ENCODE measurements around the gene PLXNC1.
A peak's percentile ranks its signal among the peaks of the same experiment; 100 is the strongest.

Gene PLXNC1

GRCh38 chr12:94162108-94162507, 13.7 kb downstream of the PLXNC1 start:
- no peak for DNase-seq

GRCh38 chr12:94163850-94164249, 15.5 kb downstream of the PLXNC1 start:
- DNase-seq = no peak

GRCh38 chr12:94165138-94165537, 16.8 kb downstream of the PLXNC1 start:
- DNase-seq = no peak

- DNase-seq = no peak
Measured at GRCh38 chr12:94165670-94166364, 17.4 kb downstream of the PLXNC1 start.

- DNase-seq = no peak
Measured at GRCh38 chr12:94167071-94167755, 18.8 kb downstream of the PLXNC1 start.

- no peak for DNase-seq
Measured at GRCh38 chr12:94167756-94168416, 19.5 kb downstream of the PLXNC1 start.

- DNase-seq = no peak
Measured at GRCh38 chr12:94169495-94169894, 21.1 kb downstream of the PLXNC1 start.

- DNase-seq = no peak
Measured at GRCh38 chr12:94169966-94170689, 21.8 kb downstream of the PLXNC1 start.

GRCh38 chr12:94170690-94171594, 22.6 kb downstream of the PLXNC1 start:
- no peak for DNase-seq

GRCh38 chr12:94171595-94171930, 23.2 kb downstream of the PLXNC1 start:
- DNase-seq = no peak

- peak; percentile 58 for DNase-seq
Measured at GRCh38 chr12:94172031-94172430, 23.7 kb downstream of the PLXNC1 start.

GRCh38 chr12:94172973-94173372, 24.6 kb downstream of the PLXNC1 start:
- DNase-seq = no peak

GRCh38 chr12:94173660-94174265, 25.4 kb downstream of the PLXNC1 start:
- DNase-seq = no peak

- DNase-seq = no peak
Measured at GRCh38 chr12:94174576-94174975, 26.2 kb downstream of the PLXNC1 start.

GRCh38 chr12:94175763-94176668, 27.6 kb downstream of the PLXNC1 start:
- no peak for DNase-seq

- no peak for DNase-seq
Measured at GRCh38 chr12:94178054-94178453, 29.7 kb downstream of the PLXNC1 start.

- no peak for DNase-seq
Measured at GRCh38 chr12:94178882-94179281, 30.5 kb downstream of the PLXNC1 start.

GRCh38 chr12:94179723-94180122, 31.3 kb downstream of the PLXNC1 start:
- DNase-seq = no peak

- DNase-seq = no peak
Measured at GRCh38 chr12:94180558-94181296, 32.4 kb downstream of the PLXNC1 start.
